K562 (cell line): ENCODE measurements around the gene SUGP1. TPM values are rescaled to one million over a fixed set of nuclear protein-coding genes. Genes with fewer than 3 reads are reported as not detected.
A peak's percentile ranks its signal among the peaks of the same experiment; 100 is the strongest.

Experiments used
- BCOR ChIP-seq: fragments of 450-650 bp; IDR thresholded peaks from 2 replicates; pipeline ENCODE4 v1.6.1; 2016
- CSDE1 ChIP-seq, 2 experiments: fragments of 450-650 bp; IDR thresholded peaks; 2 replicates each; pipeline ENCODE4 v1.6.1; 2016; ENCODE audit warnings: mild to moderate bottlenecking in 1 of 2
- ESRRA ChIP-seq: fragments of 450-650 bp; IDR thresholded peaks from 2 replicates; pipeline ENCODE4 v1.6.1; 2014; ENCODE audit warnings: low read depth, mild to moderate bottlenecking, moderate library complexity, borderline replicate concordance
- FOXP1 ChIP-seq: sonication (generic); formaldehyde crosslinking; IDR thresholded peaks from 2 replicates; pipeline ENCODE4 v1.8.0; 2022; ENCODE audit warnings: mild to moderate bottlenecking, missing genetic modification reagents
- MXI1 ChIP-seq: IDR thresholded peaks from 2 replicates; pipeline ENCODE4 v1.6.1; 2011; ENCODE audit warnings: low read depth, mild to moderate bottlenecking, improper control_type of control experiment, low read length
- MYNN ChIP-seq, 2 experiments: sonication (generic); formaldehyde crosslinking in 1 of 2; IDR thresholded peaks; 2 replicates each; pipeline versions ENCODE4 v1.5.0 to v1.6.1; 2016 to 2020; ENCODE audit warnings: antibody characterized with exemption in 1 of 2, missing genetic modification reagents in 1 of 2
- NCOA4 ChIP-seq: fragments of 450-650 bp; IDR thresholded peaks from 2 replicates; pipeline ENCODE4 v1.6.1; 2018; ENCODE audit warnings: mild to moderate bottlenecking; ENCODE audit not compliant: partially characterized antibody
- POLR2G ChIP-seq: fragments of 200-400 bp; formaldehyde crosslinking; IDR thresholded peaks from 2 replicates; pipeline ENCODE4 v1.6.1; 2017; ENCODE audit warnings: low read depth, mild to moderate bottlenecking, antibody characterized with exemption, low read length, moderate library complexity
- RNF2 ChIP-seq: sonication (generic); IDR thresholded peaks from 2 replicates; pipeline ENCODE4 v1.6.1; 2016
- ZNF175 ChIP-seq: fragments of 200-800 bp; sonication (Bioruptor generic); IDR thresholded peaks from 2 replicates; pipeline ENCODE4 v1.6.1; 2016; ENCODE audit warnings: low read depth, mild to moderate bottlenecking, missing genetic modification characterization, missing compliant biosample characterization
- ZNF707 ChIP-seq: fragments of 250-450 bp; sonication (Bioruptor Pico); conservative IDR thresholded peaks from 2 replicates; pipeline ENCODE4 v1.8.0; 2022; ENCODE audit warnings: inconsistent platforms, mild to moderate bottlenecking, moderate library complexity
- polyA plus RNA-seq, 8 experiments: library from polyadenylated mRNA; depleted of rRNA in 4 of 8; stranded (reverse) in 5 of 8; unstranded in 3 of 8; fragments of >200 nt; fragmentation: Nextera tagmentation in 2 of 8; fragmentation: Illumina TruSeq in 1 of 8; extraction: Ambion mirVana in 2 of 8; extraction: Trizol in 1 of 8; gene quantifications; 2 replicates each; pipeline versions ENCODE4 v1.2.1 to v1.2.3, GENCODE V29; 2011 to 2014; ENCODE audit warnings: inconsistent platforms in 1 of 8, missing spikeins in 1 of 8
- total RNA-seq, 7 experiments: library from RNA; depleted of rRNA in 6 of 7; stranded (reverse); fragments of >200 nt in 6 of 7; fragmentation: Illumina TruSeq in 2 of 7; extraction: Trizol in 2 of 7; gene quantifications; 2 replicates each; pipeline versions ENCODE4 v1.2.1 to v1.2.3, GENCODE V29; 2011 to 2021; ENCODE audit warnings: low replicate concordance in 1 of 7
- TF ChIP-seq, protein P1 (sequence below): fragments of 250-450 bp; sonication (Bioruptor Pico); IDR thresholded peaks from 2 replicates; pipeline ENCODE4 v1.4.0; 2020; ENCODE audit warnings: mild to moderate bottlenecking, moderate library complexity
- TF ChIP-seq, protein P2 (sequence below): fragments of 250-450 bp; sonication (Bioruptor Pico); IDR thresholded peaks from 2 replicates; pipeline ENCODE4 v1.5.0; 2021; ENCODE audit warnings: mild to moderate bottlenecking, moderate library complexity
- TF ChIP-seq, protein P3 (sequence below): sonication (generic); formaldehyde crosslinking; IDR thresholded peaks from 2 replicates; pipeline ENCODE4 v1.8.0; 2022; ENCODE audit warnings: missing genetic modification reagents, mild to moderate bottlenecking, borderline replicate concordance
- TF ChIP-seq, protein P4 (sequence below): sonication (generic); formaldehyde crosslinking; IDR thresholded peaks from 2 replicates; pipeline ENCODE4 v1.8.1; 2023; ENCODE audit warnings: mild to moderate bottlenecking, missing genetic modification reagents
- TF ChIP-seq, protein P5 (sequence below): conservative IDR thresholded peaks from 2 replicates; pipeline ENCODE4 v1.6.1; 2011; ENCODE audit warnings: low read depth, mild to moderate bottlenecking, low read length; ENCODE audit not compliant: control insufficient read depth

Gene SUGP1
- total and polyA plus RNA-seq, 9 of the 15 experiments (the other 6 are each of a cell fraction or from before 2014, with no cell fraction given): 1.0 to 53.3 (median 32.4) TPM

DNA sequence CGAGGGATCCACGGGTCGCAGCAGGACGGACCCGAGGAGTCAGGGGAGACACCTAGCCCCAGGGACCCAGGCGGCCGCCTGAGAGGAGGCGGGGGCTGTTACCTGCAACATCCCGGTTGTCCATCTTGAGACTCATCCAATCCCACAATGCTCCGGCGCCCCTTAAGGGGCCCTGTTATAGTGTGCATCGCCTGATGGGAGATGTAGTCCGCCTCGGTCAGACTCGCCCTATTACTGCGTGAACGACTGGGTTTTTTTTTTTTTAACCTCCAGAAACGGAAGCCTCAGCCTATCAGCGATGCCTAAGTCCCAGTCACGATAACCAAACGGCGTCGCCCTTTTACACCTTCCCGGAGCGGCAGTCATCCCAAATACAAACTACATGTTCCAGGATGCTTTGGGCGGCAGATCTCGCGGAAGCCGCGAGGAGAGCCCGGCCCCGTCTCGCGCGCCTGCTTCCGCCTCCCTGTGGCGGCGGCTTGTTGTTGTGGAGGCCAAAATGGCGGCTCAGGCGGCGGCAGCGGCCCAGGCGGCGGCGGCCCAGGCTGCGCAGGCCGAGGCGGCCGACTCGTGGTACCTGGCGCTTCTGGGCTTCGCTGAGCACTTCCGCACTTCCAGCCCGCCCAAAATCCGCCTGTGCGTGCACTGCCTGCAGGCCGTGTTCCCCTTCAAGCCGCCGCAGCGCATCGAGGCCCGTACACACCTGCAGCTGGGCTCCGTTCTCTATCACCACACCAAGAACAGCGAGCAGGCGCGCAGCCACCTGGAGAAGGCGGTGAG is at the start of gene SUGP1, which contains the start of gene MAU2 (continued):
- TF ChIP-seq, protein P1, sequence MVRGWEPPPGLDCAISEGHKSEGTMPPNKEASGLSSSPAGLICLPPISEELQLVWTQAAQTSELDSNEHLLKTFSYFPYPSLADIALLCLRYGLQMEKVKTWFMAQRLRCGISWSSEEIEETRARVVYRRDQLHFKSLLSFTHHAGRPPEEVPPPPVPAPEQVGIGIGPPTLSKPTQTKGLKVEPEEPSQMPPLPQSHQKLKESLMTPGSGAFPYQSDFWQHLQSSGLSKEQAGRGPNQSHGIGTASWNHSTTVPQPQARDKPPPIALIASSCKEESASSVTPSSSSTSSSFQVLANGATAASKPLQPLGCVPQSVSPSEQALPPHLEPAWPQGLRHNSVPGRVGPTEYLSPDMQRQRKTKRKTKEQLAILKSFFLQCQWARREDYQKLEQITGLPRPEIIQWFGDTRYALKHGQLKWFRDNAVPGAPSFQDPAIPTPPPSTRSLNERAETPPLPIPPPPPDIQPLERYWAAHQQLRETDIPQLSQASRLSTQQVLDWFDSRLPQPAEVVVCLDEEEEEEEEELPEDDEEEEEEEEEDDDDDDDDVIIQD: no peak
- no peak for TF ChIP-seq CSDE1 (IDR thresholded peaks at IDR 0.05)
- TF ChIP-seq MXI1: 0 out of 2 replicates have a peak, but pooled peaks have one; percentile 8
- no peak for TF ChIP-seq BCOR
- TF ChIP-seq, protein P2, sequence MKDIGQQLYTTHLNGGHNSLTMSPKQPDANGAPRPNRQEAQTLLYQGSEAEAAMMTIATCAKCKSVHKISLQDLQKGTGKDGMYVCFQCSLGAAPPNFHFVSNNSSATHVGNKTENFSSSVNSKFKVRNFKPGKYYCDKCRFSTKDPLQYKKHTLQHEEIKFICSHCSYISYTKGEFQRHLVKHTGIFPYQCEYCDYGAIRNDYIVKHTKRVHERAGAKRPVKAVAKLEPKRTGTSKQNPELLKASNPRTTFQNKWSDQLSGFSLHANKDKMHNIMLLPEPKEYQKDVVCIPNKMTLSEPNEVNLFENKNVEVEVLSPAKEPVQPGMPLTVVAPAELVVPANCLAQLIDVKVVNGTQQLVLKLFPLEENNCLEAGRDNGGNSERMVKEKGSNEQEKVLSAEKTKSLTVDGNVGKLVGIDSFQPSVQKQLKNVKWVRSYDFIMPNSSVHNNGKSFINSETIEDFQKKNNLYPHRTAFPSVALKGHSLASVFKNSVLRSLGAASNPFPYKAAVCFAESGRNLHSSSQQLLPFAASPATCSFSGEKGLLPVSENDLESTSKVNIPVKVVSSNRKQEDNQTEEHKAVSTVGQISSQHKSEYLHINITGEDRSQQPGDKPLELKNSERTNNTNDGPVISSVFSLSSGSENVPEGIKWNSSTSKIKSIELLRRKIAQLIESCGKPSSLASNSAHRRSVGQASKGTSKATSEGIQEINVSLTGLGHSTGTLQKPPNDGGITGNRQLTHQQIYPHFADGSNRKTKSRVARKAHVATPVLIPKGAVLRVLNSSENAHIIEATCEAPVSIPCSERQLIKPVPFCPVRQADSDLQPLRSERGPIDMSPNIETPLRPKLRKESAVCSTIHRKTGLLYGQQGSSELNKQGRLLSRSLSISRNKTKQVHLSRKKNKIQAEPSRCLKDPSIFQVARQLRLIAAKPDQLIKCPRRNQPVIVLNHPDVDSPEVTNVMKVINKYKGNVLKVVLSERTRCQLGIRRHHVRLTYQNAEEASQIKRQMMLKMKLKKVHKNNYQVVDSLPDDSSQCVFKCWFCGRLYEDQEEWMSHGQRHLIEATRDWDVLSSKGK (CRISPR knock-in tag): no peak
- TF ChIP-seq ESRRA: peak; percentile 11; the same call in 1 of the 2 replicates
- peak; percentile 97 for TF ChIP-seq POLR2G
- TF ChIP-seq RNF2: peak; percentile 82
- TF ChIP-seq, protein P3, sequence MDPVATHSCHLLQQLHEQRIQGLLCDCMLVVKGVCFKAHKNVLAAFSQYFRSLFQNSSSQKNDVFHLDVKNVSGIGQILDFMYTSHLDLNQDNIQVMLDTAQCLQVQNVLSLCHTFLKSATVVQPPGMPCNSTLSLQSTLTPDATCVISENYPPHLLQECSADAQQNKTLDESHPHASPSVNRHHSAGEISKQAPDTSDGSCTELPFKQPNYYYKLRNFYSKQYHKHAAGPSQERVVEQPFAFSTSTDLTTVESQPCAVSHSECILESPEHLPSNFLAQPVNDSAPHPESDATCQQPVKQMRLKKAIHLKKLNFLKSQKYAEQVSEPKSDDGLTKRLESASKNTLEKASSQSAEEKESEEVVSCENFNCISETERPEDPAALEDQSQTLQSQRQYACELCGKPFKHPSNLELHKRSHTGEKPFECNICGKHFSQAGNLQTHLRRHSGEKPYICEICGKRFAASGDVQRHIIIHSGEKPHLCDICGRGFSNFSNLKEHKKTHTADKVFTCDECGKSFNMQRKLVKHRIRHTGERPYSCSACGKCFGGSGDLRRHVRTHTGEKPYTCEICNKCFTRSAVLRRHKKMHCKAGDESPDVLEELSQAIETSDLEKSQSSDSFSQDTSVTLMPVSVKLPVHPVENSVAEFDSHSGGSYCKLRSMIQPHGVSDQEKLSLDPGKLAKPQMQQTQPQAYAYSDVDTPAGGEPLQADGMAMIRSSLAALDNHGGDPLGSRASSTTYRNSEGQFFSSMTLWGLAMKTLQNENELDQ: no peak
- TF ChIP-seq NCOA4: no peak
- TF ChIP-seq, protein P4, sequence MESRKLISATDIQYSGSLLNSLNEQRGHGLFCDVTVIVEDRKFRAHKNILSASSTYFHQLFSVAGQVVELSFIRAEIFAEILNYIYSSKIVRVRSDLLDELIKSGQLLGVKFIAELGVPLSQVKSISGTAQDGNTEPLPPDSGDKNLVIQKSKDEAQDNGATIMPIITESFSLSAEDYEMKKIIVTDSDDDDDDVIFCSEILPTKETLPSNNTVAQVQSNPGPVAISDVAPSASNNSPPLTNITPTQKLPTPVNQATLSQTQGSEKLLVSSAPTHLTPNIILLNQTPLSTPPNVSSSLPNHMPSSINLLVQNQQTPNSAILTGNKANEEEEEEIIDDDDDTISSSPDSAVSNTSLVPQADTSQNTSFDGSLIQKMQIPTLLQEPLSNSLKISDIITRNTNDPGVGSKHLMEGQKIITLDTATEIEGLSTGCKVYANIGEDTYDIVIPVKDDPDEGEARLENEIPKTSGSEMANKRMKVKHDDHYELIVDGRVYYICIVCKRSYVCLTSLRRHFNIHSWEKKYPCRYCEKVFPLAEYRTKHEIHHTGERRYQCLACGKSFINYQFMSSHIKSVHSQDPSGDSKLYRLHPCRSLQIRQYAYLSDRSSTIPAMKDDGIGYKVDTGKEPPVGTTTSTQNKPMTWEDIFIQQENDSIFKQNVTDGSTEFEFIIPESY (CRISPR knock-in tag): no peak; the same call in 1 of the 2 replicates
- TF ChIP-seq MYNN (IDR thresholded peaks at IDR 0.05): no peak
- TF ChIP-seq MYNN (CRISPR knock-in tag; IDR thresholded peaks at IDR 0.05): no peak
- TF ChIP-seq, protein P5, sequence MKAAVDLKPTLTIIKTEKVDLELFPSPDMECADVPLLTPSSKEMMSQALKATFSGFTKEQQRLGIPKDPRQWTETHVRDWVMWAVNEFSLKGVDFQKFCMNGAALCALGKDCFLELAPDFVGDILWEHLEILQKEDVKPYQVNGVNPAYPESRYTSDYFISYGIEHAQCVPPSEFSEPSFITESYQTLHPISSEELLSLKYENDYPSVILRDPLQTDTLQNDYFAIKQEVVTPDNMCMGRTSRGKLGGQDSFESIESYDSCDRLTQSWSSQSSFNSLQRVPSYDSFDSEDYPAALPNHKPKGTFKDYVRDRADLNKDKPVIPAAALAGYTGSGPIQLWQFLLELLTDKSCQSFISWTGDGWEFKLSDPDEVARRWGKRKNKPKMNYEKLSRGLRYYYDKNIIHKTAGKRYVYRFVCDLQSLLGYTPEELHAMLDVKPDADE: peak; percentile 93
- no peak; the same call in 1 of the 2 replicates for TF ChIP-seq ZNF175
- no peak for TF ChIP-seq ZNF707
- TF ChIP-seq FOXP1 (CRISPR knock-in tag): peak; percentile 94; the same call in 1 of the 2 replicates
